ENCODE results near the gene TRIM38.

- no peak for TF ChIP-seq PPARA (CRISPR knock-in tag; IDR thresholded peaks at IDR 0.05; ENCODE audit: borderline replicate concordance)
- no peak for TF ChIP-seq ARNTL (CRISPR knock-in tag; IDR thresholded peaks at IDR 0.05; ENCODE audit: borderline replicate concordance, low read depth)
- no peak for TF ChIP-seq CREB5 (CRISPR knock-in tag; IDR thresholded peaks at IDR 0.05; ENCODE audit: low read depth)
- TF ChIP-seq ZNF8 (CRISPR knock-in tag; IDR thresholded peaks at IDR 0.05), result no peak
These were observed 29.3 kb downstream of the TRIM38 start for GRCh38 chr6:25991785-25992412.

Measured in SK-N-SH treated with all-trans-retinoic acid at 6 μM for 48 hours (cell line).